Parathyroid adenoma (tissue), 2 donors: ENCODE results near the gene MFSD1.

Experiments used
- H2AFZ ChIP-seq: fragments of 300-600 bp; sonication (generic); one replicate; pipeline ENCODE4 v1.7.0; 2017; ENCODE audit warnings: antibody characterized with exemption, mild to moderate bottlenecking
- H3K27ac ChIP-seq: fragments of 300-600 bp; sonication (generic); one replicate; pipeline ENCODE4 v1.7.0; 2017
- H3K27me3 ChIP-seq: fragments of 300-600 bp; sonication (generic); one replicate; pipeline ENCODE4 v1.7.0; 2017; ENCODE audit warnings: low read length; ENCODE audit not compliant: control insufficient read depth, insufficient read depth
- H3K36me3 ChIP-seq: fragments of 300-600 bp; sonication (generic); one replicate; pipeline ENCODE4 v1.7.0; 2017; ENCODE audit warnings: low read length; ENCODE audit not compliant: control insufficient read depth, insufficient read depth
- H3K4me1 ChIP-seq: fragments of 300-600 bp; sonication (generic); one replicate; pipeline ENCODE4 v1.7.0; 2017; ENCODE audit warnings: control low read depth
- H3K4me2 ChIP-seq: fragments of 300-600 bp; sonication (generic); one replicate; pipeline ENCODE4 v1.7.0; 2017; ENCODE audit warnings: low read length
- H3K4me3 ChIP-seq: fragments of 300-600 bp; sonication (generic); one replicate; pipeline ENCODE4 v1.7.0; 2017; ENCODE audit warnings: low read depth, low read length
- H3K79me2 ChIP-seq: fragments of 300-600 bp; sonication (generic); one replicate; pipeline ENCODE4 v1.7.0; 2017; ENCODE audit warnings: control low read depth
- H3K9ac ChIP-seq: fragments of 300-600 bp; sonication (generic); one replicate; pipeline ENCODE4 v1.7.0; 2017; ENCODE audit warnings: mild to moderate bottlenecking
- H3K9me3 ChIP-seq: fragments of 300-600 bp; sonication (generic); one replicate; pipeline ENCODE4 v1.7.0; 2017; ENCODE audit warnings: low read length; ENCODE audit not compliant: control insufficient read depth
- CTCF ChIP-seq: fragments of 300-600 bp; sonication (generic); IDR thresholded peaks from one replicate; pipeline ENCODE4 v1.7.0; 2017; ENCODE audit warnings: antibody characterized with exemption, mild to moderate bottlenecking
- donor health status: primary hyperparathyroidism.

The MFSD1 gene

GRCh38 chr3:158763421-158763820 is 38.4 kb upstream of the MFSD1 start:
- Histone ChIP-seq H3K36me3 (no peaks in the 10 kb centered on the region), H3K4me3 (no peak overlapping the region), H3K79me2 (no peaks in the 10 kb centered on the region), H3K9ac (no peak overlapping the region), H2AFZ (no peak overlapping the region), H3K9me3 (no peaks in the 10 kb centered on the region), H3K4me1 (no peaks in the 10 kb centered on the region), H3K4me2 (no peak overlapping the region), H3K27me3 (no peaks in the 10 kb centered on the region), H3K27ac (no peak overlapping the region)
- TF ChIP-seq CTCF = no peak

GRCh38 chr3:158765518-158766205 is 36.2 kb upstream of the MFSD1 start:
- Histone ChIP-seq H2AFZ (no peak overlapping the region), H3K9ac (no peak overlapping the region), H3K9me3 (no peaks in the 10 kb centered on the region), H3K36me3 (no peaks in the 10 kb centered on the region), H3K4me1 (no peaks in the 10 kb centered on the region), H3K79me2 (no peaks in the 10 kb centered on the region), H3K4me2 (no peak overlapping the region), H3K27ac (no peak overlapping the region), H3K27me3 (no peaks in the 10 kb centered on the region), H3K4me3 (no peak overlapping the region)
- no peak for TF ChIP-seq CTCF

- H3K4me1 ChIP-seq = no peaks in the 10 kb centered on the region
- no peak overlapping the region for H2AFZ ChIP-seq
- no peak overlapping the region for H3K27ac ChIP-seq
- no peak overlapping the region for H3K4me2 ChIP-seq
- H3K36me3 ChIP-seq = no peaks in the 10 kb centered on the region
- no peaks in the 10 kb centered on the region for H3K9me3 ChIP-seq
- no peaks in the 10 kb centered on the region for H3K79me2 ChIP-seq
- no peaks in the 10 kb centered on the region for H3K27me3 ChIP-seq
- H3K4me3 ChIP-seq = no peak overlapping the region
- H3K9ac ChIP-seq = no peak overlapping the region
- no peak for TF ChIP-seq CTCF
Observed at GRCh38 chr3:158766364-158766763, 35.5 kb upstream of the MFSD1 start.

GRCh38 chr3:158768361-158768787 is 33.5 kb upstream of the MFSD1 start:
- Histone ChIP-seq H3K9me3 (no peaks in the 10 kb centered on the region), H3K36me3 (no peaks in the 10 kb centered on the region), H3K79me2 (no peaks in the 10 kb centered on the region), H3K4me2 (no peak overlapping the region), H3K4me3 (no peak overlapping the region), H3K9ac (no peak overlapping the region), H3K27ac (peak overlapping the region; percentile 30), H3K4me1 (no peaks in the 10 kb centered on the region), H3K27me3 (no peaks in the 10 kb centered on the region), H2AFZ (no peak overlapping the region)
- no peak for TF ChIP-seq CTCF
